HL-60/S4 treated with retinoic acid at 250 ng/mL for 4 days and 3 days (cell line): ENCODE data around the gene SLC6A3.

Experiments used
- in situ Hi-C: fragments of 300-500 bp; cut with MboI; formaldehyde crosslinking; loops from 2 replicates; pipeline ENCODE4 v1.7.0; 2022; ENCODE audit warnings: low sequenced_read_pairs

SLC6A3 gene

DNA sequence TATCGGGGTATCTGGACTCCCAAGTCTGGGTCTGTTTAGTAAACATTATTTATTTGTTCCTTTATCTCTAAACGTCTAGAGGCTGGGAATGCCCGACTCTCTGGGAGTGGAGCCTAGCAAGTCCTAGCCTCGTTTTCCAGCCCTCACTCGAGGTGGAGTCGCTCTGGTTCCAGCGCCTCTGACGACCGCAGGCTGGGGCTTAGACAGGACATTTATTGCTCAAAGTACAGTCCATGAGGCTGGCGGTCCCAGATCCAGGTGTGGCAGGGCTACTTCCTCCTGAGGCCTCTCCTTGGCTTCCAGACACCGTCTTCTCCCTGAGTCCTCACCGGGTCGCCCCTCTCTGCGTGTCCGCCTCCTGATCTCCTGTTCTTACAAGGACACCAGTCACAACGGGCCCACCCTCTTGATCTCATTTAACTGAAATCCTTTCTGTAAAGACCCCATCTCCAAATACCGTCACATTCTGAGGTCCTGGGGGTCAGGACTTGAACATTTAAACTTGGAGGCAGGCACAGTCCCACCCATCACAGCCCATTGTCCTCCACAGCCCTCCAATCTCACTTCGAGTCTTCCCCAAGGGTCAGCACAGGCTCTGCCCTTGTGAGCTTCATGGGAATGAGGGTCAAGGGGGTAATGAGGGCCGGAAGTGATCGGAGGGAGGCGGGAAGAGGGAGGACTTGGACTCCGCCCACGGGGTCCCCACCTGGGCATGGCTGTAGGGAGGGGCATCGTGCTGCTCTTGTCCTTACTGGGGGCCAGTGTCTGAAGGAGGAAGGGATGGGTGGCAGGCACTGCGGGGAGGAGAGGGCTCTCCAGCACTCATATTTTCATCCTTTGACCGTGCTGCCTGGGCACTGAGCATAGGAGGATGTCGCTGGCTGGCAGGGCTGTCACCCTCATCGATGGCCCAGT is 88.1 kb downstream of the SLC6A3 start:
- in situ Hi-C loops, result no loop called here

DNA sequence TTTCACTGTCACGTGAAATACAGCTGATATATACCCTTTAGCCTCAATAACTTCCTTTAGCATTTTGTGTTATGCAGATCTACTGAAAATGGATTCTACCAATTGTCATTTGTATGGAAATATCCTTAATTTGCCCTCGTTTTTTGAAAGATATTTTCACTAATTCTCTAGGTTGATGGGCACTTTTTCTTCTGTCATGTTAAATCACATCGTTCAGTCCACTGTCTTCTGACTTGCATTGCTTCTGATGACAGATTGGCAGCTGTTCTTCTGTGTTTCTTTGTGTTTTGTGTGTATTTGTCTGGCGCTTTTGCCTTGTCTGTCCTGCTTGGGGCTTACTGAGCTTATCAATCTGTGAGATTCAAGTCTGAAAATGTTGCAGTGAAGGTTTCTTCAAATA is 90.7 kb downstream of the SLC6A3 start:
- in situ Hi-C loops, result no loop called here

DNA sequence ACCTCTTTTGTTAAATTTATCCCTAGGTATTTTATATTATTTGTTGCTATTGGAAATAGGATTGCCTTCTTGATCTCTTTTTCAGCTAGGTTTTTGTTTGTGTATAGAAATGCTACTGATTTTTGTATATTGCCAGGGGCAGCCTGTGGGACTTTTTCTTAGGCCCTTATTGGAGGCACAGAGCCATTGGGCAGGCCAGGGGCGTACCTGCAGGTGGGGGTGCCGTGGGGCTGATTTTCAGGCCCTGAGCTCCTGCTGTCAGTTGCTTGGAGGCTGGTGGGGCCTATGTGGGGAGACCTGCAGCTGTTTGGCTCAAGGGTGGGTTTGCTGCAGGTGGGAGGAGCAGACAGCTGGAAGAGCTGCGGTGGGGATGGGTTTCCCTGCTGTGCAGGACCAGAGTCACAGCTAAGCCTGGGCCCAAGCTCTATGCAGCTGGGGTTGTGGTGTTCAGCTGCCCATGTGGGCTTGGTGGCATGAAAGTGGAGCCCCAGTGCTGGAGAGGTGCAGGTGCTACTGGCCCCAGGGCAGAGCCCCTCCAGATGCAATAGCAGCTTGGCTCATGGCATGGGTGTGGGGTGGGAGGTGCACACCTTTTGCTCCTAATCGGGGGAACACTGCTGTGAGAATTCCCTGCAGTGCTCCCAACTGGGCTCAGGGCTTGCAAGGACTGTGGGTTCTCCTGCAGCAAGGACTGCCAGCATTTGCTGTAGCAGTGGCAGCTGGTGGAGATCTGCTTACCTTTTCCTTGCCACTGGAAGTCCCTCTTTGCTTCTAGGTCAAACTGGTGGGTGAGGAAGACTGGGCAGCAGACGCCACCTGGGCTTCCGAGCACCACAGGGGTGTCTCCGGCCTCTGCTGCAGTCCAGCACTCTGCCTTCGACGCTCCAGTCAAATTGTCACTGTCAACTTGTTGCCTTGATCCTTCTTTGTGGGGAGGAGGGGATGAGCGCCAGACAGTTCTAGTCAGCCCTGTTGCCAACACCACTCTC is 92.7 kb downstream of the SLC6A3 start:
- in situ Hi-C loops, result no loop called here

DNA sequence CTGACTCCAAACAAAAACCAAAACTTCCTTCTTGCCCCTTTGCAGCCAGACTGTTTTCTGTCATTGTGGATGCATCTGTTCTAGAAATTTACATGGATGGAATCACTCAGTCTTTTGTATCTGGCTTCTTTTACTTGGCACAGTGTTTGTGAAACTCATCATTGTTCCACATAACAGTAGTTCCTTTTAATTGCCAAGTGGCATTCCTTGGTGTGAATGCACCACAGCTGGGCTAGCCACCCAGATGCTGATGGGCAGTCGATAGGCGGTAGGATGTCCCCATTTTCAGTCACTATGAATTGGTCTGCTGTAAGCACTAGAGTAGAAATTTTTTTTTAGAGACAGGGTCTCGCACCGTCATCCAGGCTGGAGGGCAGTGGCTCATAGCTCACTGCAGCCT is 94.1 kb downstream of the SLC6A3 start:
- in situ Hi-C loops, result no loop called here

DNA sequence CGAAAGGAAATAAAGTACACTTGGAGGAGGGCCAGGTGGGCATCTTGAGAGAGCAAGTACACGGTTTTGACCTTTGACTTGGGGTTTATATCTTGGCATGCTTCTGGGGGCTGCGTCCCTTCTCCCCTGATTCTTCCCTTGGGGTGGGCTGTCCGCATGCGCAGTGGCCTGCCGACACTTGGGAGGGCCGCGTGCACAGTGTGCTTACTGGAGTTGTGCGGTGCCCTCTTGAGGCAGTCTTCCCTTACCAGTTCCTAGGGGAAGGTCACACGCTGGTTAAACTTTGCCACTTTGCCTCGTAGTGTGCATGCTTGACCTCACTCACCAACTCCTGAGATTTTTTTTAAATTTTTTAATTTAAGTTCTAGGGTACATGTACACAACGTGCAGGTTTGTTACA is 96.0 kb downstream of the SLC6A3 start:
- in situ Hi-C loops, result no loop called here

DNA sequence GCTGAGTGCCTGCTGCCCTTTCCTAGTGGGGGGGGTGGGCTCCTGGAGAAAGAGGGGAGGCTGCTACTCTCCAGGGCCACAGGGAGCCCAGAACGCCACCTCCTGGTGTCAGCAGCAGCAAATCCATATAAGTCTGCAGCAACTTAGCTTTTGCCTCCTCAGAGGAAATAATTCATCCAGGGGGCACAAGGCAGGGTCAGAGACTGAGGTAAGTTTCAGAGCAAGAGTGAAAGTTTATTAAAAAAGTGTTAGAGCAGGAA is 96.3 kb downstream of the SLC6A3 start:
- in situ Hi-C loops, result no loop called here

DNA sequence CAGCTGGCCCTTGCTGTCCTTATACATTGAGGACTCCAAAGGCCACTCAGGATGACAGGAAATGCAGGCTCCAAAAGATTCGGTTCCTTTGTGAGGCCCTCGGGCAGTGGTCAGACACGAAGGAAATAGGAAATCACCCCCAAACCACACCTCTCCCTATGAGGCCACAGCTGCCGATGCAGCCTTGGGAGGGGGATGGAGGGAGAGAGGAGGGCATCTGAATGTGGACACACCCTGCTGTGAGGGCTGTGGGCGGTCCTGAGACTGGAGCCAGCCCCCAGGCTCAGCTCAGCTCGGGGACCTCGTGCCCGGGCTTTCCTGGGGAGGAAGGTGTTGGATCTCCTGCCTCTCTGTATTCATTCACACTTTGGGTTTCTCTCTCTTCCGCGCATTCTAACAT is 97.7 kb downstream of the SLC6A3 start:
- in situ Hi-C loops, result no loop called here

DNA sequence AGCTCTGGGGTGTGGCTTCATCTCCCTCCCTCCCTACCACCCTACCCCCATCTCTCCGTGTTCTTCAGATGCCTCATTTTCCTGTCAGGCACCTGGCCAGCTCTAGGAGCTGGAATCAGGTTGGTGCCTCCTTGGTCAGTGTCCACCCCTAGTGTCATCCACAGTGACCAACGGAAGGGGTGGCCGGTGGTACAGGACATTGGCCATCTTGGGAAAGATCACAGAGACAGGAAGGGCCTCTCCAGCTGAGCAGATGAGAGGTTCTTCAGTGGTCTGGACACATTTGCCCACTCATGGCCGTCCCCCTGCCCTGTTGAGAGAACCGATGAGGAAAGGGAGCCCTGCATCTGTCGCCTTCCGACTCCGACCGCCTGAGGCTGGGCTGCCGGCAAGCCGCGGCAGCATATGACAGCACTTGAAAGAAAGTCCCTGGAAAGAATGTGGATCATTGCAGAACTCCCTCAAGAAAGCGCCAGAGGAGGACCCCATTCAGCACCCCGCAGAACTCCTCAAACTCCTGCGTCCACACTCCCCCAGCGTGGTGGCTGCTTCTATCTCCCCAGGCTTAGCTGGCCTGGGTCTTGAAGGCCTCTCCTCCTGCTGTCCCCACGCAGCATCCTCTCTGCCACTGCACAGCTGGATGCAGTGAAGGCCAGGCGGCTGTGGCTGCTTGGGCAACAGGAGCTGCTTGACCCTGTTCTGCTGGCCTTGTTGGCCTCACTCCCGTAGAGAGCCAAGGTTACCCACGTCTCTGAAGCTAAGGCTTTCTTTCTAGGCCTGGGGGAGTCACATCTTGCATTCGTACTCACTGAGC is 98.4 kb downstream of the SLC6A3 start:
- in situ Hi-C loops, result no loop called here

DNA sequence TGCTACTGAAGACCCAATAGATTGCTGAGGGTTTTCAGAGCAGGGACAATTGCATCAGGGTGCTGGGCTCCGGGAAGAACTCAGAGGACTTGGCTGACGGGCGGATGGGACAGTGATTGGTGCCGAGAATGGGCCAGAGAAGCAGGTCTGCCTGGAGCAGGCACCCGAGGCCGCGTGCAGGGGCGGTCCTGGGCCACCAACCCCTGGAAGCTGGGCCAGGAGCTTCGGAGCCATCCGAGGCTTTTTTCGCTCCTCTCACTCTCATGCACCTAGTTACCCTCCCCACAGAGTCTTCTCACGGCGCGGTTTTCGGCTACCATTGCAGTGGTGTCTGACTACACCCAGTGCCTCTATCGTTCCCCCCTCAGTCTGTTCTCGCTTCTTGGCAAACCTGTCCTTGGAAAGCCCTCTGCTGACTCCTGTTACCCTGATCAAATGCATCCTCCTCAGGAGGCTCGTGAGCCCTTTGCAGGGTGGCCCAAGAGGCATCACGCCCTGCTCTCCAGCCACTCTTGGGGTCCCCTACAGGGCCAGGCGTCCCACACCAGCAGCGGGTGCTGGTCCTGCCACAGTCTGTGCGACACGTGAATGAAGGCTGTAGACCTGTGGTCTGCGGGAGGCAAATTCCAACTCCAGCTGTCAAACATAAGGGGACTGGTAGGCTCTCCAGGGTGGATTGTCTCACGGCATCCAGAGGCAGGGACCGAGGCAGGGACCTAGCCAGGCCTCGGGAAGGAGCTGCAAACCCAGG is 99.2 kb downstream of the SLC6A3 start:
- in situ Hi-C loops, result no loop called here

DNA sequence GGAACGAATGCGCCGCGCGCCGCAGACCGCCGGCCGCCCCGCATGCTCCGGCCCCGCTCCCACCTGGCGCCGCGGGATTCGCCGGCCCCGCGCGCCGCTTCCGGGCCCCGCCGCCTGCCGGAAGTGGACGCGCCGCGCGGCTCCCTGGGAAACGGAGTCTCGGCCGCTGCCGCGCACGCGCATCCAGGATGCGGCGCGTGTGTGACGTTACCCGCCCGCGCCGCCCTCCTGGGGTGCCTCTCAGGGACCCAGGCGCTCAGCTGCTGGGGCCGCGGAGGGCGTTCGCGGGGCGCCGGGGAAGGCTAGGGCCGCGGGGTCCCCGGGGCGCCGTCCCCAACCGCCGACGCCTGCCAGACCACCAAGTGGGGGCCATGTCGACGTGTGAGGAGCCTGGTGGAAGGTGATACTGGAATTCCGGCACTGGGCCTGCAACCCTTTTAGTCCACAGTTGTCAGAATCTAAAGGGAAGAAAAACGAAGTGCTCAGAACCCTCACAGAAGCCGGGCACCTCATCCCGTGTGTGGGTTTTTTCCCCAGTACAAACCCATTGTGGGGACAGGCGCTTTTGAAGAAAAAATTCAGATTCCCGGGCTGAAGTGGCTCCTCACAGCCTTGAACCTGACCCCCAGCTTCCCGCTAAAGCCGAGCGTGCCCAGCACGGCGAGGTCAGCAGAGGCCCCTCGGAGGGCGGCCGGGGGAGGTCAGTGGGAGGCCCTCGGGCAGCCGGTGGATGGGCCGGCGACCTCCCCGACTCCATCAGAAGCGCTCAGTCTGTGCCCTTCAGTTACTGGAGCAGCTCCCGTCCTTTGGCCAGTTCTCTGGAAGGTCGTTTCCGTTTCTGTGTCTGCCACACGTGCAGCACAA is 100.0 kb downstream of the SLC6A3 start, which contains the start of gene CLPTM1L:
CLPTM1L (minus strand) TSS at position 125 of the 864 bp plus-strand sequence. CDS start 258 bp downstream, outside the sequence.
- in situ Hi-C loops, result no loop called here

DNA sequence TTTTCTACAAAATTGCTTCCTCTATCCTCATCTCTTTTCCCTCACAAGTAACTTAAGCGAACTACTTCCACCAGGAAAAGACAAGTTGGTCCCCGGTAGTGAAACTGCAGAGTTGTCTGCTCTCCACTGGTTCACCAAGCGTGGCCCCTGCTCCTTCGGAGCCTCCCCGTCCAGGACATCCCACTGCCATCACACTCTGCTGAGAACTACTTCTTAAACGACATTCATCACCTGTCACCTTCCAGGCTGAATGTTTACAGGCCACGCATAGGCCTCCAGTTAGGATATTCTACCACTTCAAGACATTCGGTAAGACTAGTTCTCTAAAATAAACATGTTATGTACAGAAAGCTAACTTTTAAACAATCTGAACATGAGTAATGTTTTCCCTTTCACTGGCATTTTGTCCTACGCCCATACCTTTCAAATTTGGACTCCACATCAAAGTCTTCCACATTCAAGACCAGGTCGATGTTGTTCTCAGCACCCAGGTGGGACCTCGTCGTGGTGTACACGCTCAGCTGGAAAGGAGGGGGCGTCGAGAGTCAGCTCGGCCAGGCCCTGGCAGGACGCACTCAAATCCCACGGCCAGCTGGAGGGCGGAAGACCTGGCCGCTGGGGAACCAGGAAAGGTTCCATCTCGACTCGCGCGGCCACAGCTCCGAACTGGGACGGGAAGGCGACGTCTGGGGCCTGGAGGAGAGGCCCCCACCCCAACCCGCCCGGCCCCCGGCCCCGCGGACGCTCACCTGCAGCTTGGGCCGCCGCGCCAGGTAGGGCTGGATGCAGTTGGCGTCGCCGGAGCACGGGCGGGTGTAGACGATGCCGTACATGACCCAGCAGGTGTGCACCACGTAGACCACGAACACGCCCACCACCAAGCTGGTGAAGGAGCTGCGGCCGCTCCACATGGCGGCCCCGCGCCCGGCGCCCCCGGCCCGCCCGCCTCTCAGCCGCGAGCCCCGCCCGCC is 101.0 kb downstream of the SLC6A3 start:
- in situ Hi-C loops, result no loop called here

DNA sequence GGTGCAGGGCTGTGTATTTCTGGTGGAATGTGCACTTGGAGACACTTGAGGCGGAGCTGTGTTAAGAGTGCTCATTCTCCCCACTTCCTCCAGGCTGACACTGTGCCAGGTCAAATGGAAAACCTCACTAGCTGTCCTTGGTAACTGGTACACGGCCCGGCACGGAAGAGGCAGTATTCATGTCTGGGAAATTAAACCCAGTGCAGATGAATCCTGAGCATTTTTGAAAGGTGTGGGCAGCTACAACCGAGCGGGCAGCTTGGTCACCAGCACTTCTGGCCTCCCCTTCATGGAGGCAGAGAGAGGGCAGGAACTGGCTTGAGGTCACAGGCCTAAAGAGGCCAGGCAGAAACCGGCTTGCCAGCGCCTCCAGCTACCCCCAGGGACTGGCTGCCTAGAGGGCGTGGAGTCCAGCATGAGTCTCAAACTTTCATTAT is 101.9 kb downstream of the SLC6A3 start:
- in situ Hi-C loops, result no loop called here
